GM18870 (cell line): ENCODE measurements around the gene MDM1.

Experiments
- ATAC-seq: cut with Tn5 transposase; IDR thresholded peaks from one replicate; pipeline ENCODE4 v1.9.1; 2021; ENCODE audit warnings: moderate library complexity; ENCODE audit not compliant: unreplicated experiment

MDM1 gene

GRCh38 chr12:68331869-68332727, at the start of gene MDM1:
Gene MDM1, minus strand, starts transcription at chr12:68332362. Its CDS starts 117 bp downstream, at chr12:68332245.
- peak; percentile 99 for ATAC-seq

- ATAC-seq = no peak
These were observed 49.5 kb upstream of the MDM1 start for GRCh38 chr12:68381476-68382219.

GRCh38 chr12:68378872-68379606, 46.9 kb upstream of the MDM1 start:
- no peak for ATAC-seq

GRCh38 chr12:68377881-68378280, 45.7 kb upstream of the MDM1 start:
- ATAC-seq = no peak

GRCh38 chr12:68376901-68377300, 44.7 kb upstream of the MDM1 start:
- no peak for ATAC-seq

- ATAC-seq = no peak
These were observed 43.9 kb upstream of the MDM1 start for GRCh38 chr12:68375756-68376695.

GRCh38 chr12:68374307-68374982, 42.3 kb upstream of the MDM1 start:
- ATAC-seq = peak; percentile 98

GRCh38 chr12:68370667-68371066, 38.5 kb upstream of the MDM1 start:
- ATAC-seq = no peak

GRCh38 chr12:68370006-68370590, 37.9 kb upstream of the MDM1 start:
- ATAC-seq = no peak

- no peak for ATAC-seq
These were observed 36.2 kb upstream of the MDM1 start for GRCh38 chr12:68368327-68368726.

- ATAC-seq = no peak
These were observed 35.7 kb upstream of the MDM1 start for GRCh38 chr12:68367903-68368302.

- no peak for ATAC-seq
These were observed 35.0 kb upstream of the MDM1 start for GRCh38 chr12:68367116-68367515.

GRCh38 chr12:68364893-68365725, 32.9 kb upstream of the MDM1 start:
- ATAC-seq = peak; percentile 84

GRCh38 chr12:68364328-68364727, 32.2 kb upstream of the MDM1 start:
- no peak for ATAC-seq

GRCh38 chr12:68361953-68362352, 29.8 kb upstream of the MDM1 start:
- no peak for ATAC-seq

GRCh38 chr12:68359674-68360073, 27.5 kb upstream of the MDM1 start:
- no peak for ATAC-seq

GRCh38 chr12:68358532-68359485, 26.6 kb upstream of the MDM1 start:
- peak; percentile 83 for ATAC-seq
